Measurements from ENCODE around the gene LOC101059915.
"Not testable (repeated sequence)": the region's sequence is repeated elsewhere in the genome, so short reads cannot be mapped to it uniquely, and the experiment has no call there.

GRCh38 chrX:71715551-71715950 lies 48.2 kb downstream of the LOC101059915 start:
- not testable (repeated sequence) for TF ChIP-seq POLR2A, CTCF, EP300 (IDR thresholded peaks at IDR 0.05)

Data from ovary (tissue), 3 donors.